Skeletal muscle cell (primary cell): ENCODE measurements around the gene ZNF528.

ENCODE experiments used
- DNase-seq: peaks from one replicate; pipeline ENCODE4 v3.0.0-alpha.2; 2010; ENCODE audit warnings: low read depth
- H3K4me3 ChIP-seq: 2 replicates; pipeline ENCODE4 v1.5.1; 2011; ENCODE audit warnings: low read depth, mild to moderate bottlenecking, control low read depth, low read length, moderate library complexity

The ZNF528 gene

DNA sequence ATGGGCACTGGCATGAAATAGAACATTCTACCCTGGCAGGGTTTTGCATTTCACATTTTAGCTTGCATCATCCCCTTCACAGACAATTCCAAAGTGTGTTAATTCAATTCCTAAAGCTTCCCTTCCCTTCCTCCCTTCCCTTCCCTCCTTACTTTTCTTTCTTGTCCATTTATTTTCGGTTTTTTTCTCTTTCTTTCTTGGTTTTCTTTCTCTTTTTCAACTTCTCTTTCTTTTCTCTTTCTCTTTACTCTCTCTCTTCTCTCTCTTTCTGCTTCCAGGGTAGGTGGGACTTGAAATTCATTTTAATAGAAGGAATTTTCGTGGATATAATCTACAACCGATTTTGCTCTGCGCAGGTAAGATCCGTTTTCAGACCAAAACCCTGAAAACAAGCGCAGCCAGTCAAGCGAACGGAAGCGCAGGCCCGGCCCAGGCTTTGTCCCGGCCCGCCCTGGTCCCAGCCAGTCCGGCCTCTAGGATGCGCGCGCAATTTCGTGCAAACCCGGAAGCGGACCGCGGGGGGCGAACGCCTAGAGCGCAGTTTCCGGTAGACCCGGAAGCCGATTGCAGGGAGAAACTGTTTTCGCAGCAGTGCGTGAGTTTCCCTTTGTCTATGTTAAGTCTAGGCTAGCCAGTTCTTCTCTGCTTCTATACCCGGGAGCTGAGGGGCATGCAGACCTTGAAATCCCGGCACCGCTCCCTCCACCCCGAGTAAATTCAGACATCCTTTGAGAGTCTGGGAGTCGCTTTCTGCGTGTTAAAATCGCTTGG, at the start of gene ZNF528:
Gene ZNF528, plus strand, starts transcription at position 540 of the 771 bp plus-strand sequence. CDS start 4,165 bp downstream, outside the sequence.
- DNase-seq: peak; percentile 82
- peak within 1 kb of the TSS; percentile 83 for H3K4me3 ChIP-seq

DNA sequence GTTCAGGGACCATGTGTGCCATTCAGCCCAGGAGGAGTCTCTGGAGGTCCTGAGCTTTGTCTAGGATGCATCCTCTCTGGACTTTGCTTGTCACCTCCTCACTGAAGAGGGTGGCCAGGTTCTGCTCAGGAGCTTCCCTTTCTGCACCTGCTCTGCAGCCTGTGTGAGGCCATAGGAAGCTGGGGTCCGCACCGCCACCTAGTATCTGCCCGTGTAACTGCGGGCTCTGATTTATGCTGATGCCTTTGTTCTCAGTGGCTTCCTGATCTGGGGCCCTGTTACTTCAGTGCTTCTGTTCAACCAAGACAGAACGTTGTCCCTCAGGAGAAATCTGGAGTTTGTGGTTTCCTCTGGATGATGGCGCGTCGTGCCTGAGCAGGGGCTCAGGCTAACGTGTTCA, 46.1 kb upstream of the ZNF528 start:
- H3K4me3 ChIP-seq: no peak overlapping the region

DNA sequence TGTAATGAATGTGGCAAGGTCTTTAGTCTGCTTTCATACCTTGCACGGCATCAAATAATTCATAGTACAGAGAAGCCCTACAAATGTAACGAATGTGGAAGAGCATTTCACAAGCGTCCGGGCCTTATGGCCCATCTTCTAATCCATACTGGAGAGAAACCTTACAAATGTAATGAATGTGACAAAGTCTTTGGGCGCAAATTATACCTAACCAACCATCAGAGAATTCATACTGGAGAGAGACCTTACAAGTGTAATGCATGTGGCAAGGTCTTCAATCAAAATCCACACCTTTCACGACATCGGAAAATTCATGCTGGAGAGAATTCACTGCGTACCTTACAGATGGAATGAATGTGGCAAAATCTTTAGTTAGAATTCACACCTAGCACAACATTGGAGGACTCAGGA, 31.2 kb upstream of the ZNF528 start:
- DNase-seq: no peak
- no peak overlapping the region for H3K4me3 ChIP-seq

More for the DNA sequence above, 46.1 kb upstream of the ZNF528 start:
- DNase-seq: no peak

- H3K4me3 ChIP-seq: peak within 1 kb of the TSS; percentile 67
These were observed 27.9 kb upstream of the ZNF528 start, which contains the start of gene ZNF880 for GRCh38 chr19:52369559-52370340. Gene ZNF880 (plus strand): TSS chr19:52369923. CDS start chr19:52369966, 43 bp downstream.

DNA sequence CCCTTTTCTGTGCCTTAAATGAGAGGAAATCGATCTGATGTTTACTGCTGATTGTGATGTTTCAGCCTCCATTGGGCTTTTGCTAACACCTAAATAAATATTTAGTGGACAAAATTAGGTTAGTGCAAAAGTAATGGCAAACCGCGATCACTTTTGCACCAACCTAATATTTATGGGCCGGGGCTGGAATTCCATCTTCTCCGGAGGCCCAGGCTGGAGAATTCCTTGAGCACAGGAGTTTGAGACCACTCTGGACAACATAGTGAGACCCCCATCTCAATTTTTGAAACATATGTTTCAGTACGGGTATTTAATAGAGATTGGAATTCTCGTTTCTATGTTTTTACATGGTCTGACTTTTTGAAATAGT, 27.3 kb upstream of the ZNF528 start:
- no peak for DNase-seq
- peak overlapping the region; percentile 67 for H3K4me3 ChIP-seq

More at GRCh38 chr19:52369559-52370340, 27.9 kb upstream of the ZNF528 start, which contains the start of gene ZNF880:
- DNase-seq: peak; percentile 72

- no peak for DNase-seq
- H3K4me3 ChIP-seq: no peak overlapping the region
These were observed 6.5 kb upstream of the ZNF528 start for GRCh38 chr19:52391135-52391534.

DNA sequence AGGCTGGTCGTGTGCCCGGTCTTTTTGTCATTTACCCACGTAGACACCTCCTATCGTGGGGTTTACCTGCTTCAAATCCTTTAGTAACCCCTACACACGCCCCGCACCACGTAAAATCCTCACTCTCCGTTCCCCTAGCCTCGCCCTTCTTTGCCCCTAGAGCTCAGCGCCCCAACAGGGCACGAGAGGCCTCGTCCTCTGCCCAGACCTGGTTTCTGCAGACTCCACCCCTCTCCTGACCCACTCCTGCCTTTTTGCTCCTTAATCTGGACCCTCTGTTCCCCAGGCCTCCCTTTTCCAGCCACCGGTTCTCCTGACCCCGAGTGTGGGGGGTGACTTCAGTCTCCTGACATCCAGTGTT, 412 bp downstream of the ZNF528 start:
- no peak for DNase-seq

DNA sequence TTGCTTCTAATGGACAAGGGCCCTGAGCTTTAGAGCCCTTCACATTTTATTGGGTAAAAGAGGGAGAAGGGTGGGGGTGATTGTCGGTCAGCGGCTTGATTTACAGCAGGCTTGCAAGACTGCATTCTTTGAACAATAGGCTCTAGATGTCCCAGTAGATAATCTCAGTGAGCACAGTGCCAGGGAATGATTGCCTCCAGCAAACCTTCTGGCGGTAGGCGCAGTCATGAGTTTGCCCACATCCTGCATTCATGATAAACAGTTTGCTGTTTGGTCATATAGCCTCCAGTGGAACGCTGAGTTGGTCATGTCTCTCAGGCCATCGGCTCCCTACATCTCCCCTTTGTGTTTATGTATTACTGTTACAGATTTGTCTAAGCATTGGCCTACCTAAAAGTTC, 12.6 kb downstream of the ZNF528 start:
- no peak for DNase-seq
- no peak overlapping the region for H3K4me3 ChIP-seq

More for the DNA sequence above, 412 bp downstream of the ZNF528 start:
- H3K4me3 ChIP-seq: peak overlapping the region; percentile 83

- no peak for DNase-seq
- no peak overlapping the region for H3K4me3 ChIP-seq
These were observed 18.1 kb downstream of the ZNF528 start for GRCh38 chr19:52415711-52416110.

DNA sequence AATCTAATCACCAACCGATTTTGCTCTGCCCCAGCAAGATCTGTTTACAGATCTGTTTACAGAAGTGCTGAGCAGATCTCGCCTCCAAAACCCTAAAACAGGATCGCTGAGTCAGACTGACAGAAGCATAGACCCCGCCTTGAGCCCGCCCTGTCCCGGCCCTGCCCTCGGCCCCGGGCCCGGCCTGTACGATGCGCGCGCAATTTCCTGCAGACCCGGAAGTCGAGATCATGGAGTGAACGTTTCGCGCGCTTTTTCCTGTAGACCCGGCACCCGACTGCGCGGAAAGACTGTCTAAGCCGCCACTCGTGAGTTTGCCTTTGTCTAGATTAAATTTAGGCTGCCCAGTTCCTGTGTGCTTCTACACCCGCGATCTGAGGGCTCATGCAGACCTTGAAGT, 31.3 kb downstream of the ZNF528 start, which contains the start of gene ZNF534:
Gene ZNF534, plus strand, starts transcription at position 212 of the 400 bp plus-strand sequence. CDS start 2,327 bp downstream, outside the sequence.
- no peak for DNase-seq
- H3K4me3 ChIP-seq: no peak within 1 kb of the TSS

GRCh38 chr19:52442179-52442578, 44.5 kb downstream of the ZNF528 start:
- no peak overlapping the region for H3K4me3 ChIP-seq
- no peak for DNase-seq

DNA sequence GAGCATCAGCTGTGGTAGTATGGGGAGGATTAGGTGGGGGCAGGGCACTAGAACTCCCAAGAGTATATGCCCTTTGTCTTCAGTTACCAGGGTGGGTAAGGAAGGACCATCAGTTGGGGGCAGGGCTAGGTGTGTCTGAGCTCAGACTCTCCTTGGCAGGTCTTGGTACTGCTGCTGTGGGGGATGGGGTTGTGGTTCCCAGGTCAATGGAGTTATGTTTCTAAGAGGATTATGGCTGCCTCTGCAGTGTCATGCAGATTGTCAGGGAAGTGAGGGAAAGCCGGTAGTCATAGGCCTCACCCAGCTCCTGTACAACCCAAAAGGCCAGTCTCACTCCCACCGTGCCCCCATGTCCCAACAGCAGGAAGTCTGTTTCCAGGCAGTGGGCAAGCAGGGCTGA, 46.9 kb downstream of the ZNF528 start:
- H3K4me3 ChIP-seq: no peak overlapping the region
- DNase-seq: no peak

DNA sequence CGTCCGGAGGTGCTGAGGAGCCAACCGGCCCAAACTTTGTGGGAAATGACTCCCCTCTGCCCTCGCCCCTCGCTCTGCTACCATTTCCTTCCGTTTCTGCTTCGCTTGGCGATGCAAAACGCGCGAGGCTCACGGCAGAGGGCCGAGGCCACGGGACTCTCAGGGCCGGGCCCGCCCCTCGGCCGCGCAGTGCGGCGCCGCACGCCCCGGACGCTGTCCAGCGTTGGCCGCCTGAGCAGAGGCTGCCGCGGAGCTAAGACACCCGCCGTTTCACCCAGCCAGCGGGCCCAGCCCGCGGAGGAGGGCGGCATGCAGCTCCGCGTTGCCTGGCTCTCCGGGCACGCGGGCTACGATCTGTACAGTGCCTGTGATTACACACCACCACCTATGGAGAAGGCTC, 53.6 kb downstream of the ZNF528 start:
- no peak for DNase-seq
- no peak overlapping the region for H3K4me3 ChIP-seq

GRCh38 chr19:52453324-52454094, 55.9 kb downstream of the ZNF528 start, which contains the start of gene ZNF578:
Gene ZNF578 (plus strand): TSS chr19:52453553. CDS start chr19:52501846, 48,293 bp downstream.
- peak within 1 kb of the TSS; percentile 73 for H3K4me3 ChIP-seq
- DNase-seq: peak; percentile 66

DNA sequence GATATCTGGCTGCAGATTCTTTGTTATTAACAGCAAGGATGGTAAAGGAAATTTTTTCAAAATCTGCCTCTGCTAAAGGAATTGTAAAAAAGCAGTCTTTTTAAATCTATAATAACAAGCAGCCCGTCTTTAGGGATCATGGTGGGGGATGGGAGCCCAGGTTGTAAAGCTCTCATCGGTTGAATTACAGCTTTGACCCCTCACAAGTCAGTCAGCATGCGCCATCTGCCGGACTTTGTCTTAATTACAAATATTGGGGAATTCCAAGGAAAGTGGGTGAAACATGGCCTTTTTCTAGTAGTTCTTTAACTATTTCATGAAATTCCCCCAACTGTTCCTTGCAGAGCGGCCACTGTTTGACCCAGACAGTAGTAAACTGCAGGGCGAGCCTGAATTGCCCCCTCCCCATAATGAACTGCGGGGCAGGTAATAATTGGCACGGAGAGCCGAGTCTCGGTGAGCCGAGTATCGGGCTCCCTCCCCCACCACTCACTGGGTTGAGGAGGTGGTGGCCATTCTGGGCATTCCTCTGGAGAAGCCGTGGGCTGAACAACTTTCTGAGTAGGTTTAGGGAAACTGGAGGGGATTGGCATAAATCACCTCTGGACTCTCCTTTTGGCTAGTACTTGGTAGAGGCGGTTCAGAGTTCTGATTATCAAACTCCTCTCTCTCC, 67.3 kb downstream of the ZNF528 start:
- no peak for DNase-seq
- no peak overlapping the region for H3K4me3 ChIP-seq
